ACC112 (cell line): ENCODE data around the gene CC2D1B.
"Not testable (repeated sequence)": the region's sequence is repeated elsewhere in the genome, so short reads cannot be mapped to it uniquely, and the experiment has no call there.

Experiments
- H2AFZ ChIP-seq: fragments of 200-600 bp; sonication (generic); one replicate; pipeline ENCODE4 v1.6.0; 2017; ENCODE audit warnings: antibody characterized with exemption, low read length; ENCODE audit not compliant: unreplicated experiment
- H3K27ac ChIP-seq: fragments of 200-600 bp; sonication (generic); 2 replicates; pipeline ENCODE4 v1.5.1; 2014; ENCODE audit warnings: low read depth, mild to moderate bottlenecking, antibody characterized with exemption, low read length, moderate library complexity
- H3K27me3 ChIP-seq: fragments of 200-600 bp; sonication (generic); 2 replicates; pipeline ENCODE4 v1.6.1; 2014; ENCODE audit warnings: mild to moderate bottlenecking, antibody characterized with exemption, low read length, moderate library complexity, mixed read lengths; ENCODE audit not compliant: insufficient read depth
- H3K36me3 ChIP-seq: fragments of 200-600 bp; sonication (generic); 2 replicates; pipeline ENCODE4 v1.6.1; 2016; ENCODE audit warnings: mild to moderate bottlenecking, antibody characterized with exemption, low read length, moderate library complexity, mixed read lengths; ENCODE audit not compliant: insufficient read depth
- H3K4me1 ChIP-seq: fragments of 200-600 bp; sonication (generic); one replicate; pipeline ENCODE4 v1.6.1; 2016; ENCODE audit warnings: low read length, mixed read lengths; ENCODE audit not compliant: insufficient read depth, unreplicated experiment, control insufficient read depth
- H3K4me3 ChIP-seq: fragments of 200-600 bp; sonication (generic); 2 replicates; pipeline ENCODE4 v1.5.1; 2014; ENCODE audit warnings: mild to moderate bottlenecking, low read depth, low read length
- H3K79me2 ChIP-seq: fragments of 200-600 bp; sonication (generic); one replicate; pipeline ENCODE4 v1.6.0; 2016; ENCODE audit warnings: low read length; ENCODE audit not compliant: control insufficient read depth, unreplicated experiment, insufficient read depth

CC2D1B gene

DNA sequence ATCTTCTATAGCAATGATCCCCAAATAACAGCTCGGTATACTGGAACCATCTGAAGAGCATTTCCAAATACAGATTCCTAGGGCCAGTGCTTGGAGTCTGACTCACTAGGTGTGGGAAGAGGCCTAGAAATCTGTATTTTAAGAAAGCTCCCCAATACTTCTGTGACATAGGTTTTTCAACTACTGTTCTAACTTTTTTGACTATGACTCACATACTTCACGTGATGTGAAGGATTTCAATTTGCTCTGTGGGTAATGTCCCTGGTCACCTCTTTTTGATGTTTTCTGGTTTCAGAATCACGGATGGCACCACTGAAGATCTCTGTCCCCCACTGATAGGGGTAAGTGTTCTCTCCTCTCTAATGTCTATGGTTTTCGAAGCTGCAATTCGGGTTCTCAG lies 27.2 kb upstream of the CC2D1B start:
- no peaks in the 10 kb centered on the region for H3K27me3 ChIP-seq
- no peak overlapping the region for H2AFZ ChIP-seq
- H3K36me3 ChIP-seq, result peaks cover 18% of the 10 kb centered on the region
- no peaks in the 10 kb centered on the region for H3K79me2 ChIP-seq
- H3K4me3 ChIP-seq, result no peak overlapping the region
- no peaks in the 10 kb centered on the region for H3K4me1 ChIP-seq
- no peak overlapping the region for H3K27ac ChIP-seq

DNA sequence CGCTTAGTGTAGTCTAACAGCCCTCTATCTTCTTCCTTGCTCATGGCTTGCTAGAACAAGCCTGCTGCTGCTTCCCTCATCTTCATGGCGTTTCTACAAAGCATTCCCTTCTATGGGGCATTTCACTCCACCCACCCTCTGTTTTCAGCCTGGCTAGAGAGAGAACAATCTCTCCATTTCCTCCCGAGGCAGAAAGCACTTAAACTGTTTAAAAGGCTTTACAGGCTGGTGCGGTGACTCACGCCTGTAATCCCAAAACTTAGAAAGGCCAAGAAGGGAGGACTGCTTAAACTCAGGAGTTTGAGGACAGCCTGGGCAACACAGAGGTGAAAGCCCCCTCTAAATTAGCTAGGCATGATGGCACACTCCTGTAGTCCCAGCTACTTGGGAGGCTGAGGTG lies 20.5 kb upstream of the CC2D1B start:
- peaks cover 17% of the 10 kb centered on the region; the same call in 1 of the 2 replicates for H3K36me3 ChIP-seq
- no peaks in the 10 kb centered on the region for H3K4me1 ChIP-seq
- H3K27me3 ChIP-seq, result no peaks in the 10 kb centered on the region
- H3K27ac ChIP-seq, result no peak overlapping the region
- no peak overlapping the region for H3K4me3 ChIP-seq
- no peak overlapping the region for H2AFZ ChIP-seq
- H3K79me2 ChIP-seq, result no peaks in the 10 kb centered on the region

GRCh38 chr1:52385376-52385775 lies 19.4 kb upstream of the CC2D1B start:
- no peak overlapping the region for H3K27ac ChIP-seq
- no peaks in the 10 kb centered on the region for H3K4me1 ChIP-seq
- no peak overlapping the region for H3K4me3 ChIP-seq
- no peak overlapping the region for H2AFZ ChIP-seq
- peaks cover 17% of the 10 kb centered on the region; the same call in 1 of the 2 replicates for H3K36me3 ChIP-seq
- H3K27me3 ChIP-seq, result no peaks in the 10 kb centered on the region
- H3K79me2 ChIP-seq, result no peaks in the 10 kb centered on the region

- H3K4me1 ChIP-seq, H2AFZ ChIP-seq, H3K27me3 ChIP-seq, H3K4me3 ChIP-seq, H3K27ac ChIP-seq, H3K79me2 ChIP-seq: not testable (repeated sequence)
- peaks cover 12% of the 10 kb centered on the region; the same call in 1 of the 2 replicates for H3K36me3 ChIP-seq
Observed at GRCh38 chr1:52369851-52370250, 3.8 kb upstream of the CC2D1B start.

DNA sequence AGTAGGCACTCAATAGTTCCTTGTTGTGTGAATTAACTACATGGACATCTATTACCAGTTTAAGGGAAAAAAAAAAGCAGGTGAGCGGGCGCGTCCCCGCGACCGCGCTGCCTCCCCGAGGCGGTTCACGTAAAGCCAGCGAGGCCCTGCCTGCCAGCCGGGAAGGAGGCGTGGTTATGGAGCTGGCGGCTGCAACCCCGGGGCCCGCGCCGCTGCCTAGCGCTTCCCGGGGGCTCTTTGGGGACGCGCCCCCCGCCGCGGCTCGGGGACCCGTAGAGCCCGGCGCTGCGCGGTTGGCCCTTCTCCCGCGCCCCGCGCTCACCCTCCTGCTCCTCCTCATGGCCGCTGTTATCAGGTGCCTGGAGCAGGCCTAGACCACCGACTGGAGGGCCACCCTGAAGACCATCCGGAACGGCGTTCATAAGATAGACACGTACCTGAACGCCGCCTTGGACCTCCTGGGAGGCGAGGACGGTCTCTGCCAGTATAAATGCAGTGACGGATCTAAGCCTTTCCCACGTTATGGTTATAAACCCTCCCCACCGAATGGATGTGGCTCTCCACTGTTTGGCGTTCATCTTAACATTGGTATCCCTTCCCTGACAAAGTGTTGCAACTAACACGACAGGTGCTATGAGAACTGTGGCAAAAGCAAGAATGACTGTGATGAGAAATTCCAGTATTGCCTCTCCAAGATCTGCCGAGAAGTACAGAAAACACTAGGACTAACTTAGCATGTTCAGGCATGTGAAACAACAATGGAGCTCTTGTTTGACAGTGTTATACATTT lies 2.6 kb upstream of the CC2D1B start:
- Histone ChIP-seq H3K79me2 (peaks cover 19% of the 10 kb centered on the region), H3K27ac (no peak overlapping the region), H3K27me3 (no peaks in the 10 kb centered on the region), H3K4me1 (peaks cover 15% of the 10 kb centered on the region), H3K4me3 (peak overlapping the region; percentile 58), H3K36me3 (peaks cover 14% of the 10 kb centered on the region; the same call in 1 of the 2 replicates), H2AFZ (peak overlapping the region; percentile 1)

DNA sequence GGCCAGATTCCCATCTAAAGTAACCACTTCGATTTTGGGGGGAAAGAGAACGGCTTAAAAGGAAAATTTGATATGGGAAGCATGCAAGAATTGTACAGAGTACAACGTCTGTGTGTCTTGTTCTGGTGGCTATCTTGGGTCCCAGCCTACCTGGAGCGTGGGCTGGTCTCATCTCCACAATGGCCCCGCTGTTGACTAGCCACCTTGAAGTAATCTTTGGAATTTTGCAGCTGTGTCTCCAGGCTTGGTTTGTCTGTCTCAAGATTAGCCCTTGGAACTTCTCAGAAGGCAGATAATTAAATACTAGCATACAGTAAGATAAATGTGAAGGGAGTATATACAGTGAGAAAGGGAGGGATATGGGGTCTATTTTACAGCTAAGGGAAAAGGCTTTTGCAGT lies 1.3 kb upstream of the CC2D1B start:
- no peak overlapping the region for H3K27ac ChIP-seq
- H3K4me3 ChIP-seq, result no peak overlapping the region
- peaks cover 27% of the 10 kb centered on the region for H3K79me2 ChIP-seq
- H3K4me1 ChIP-seq, result peaks cover 15% of the 10 kb centered on the region
- peaks cover 5% of the 10 kb centered on the region; the same call in 1 of the 2 replicates for H3K36me3 ChIP-seq
- no peaks in the 10 kb centered on the region for H3K27me3 ChIP-seq
- no peak overlapping the region for H2AFZ ChIP-seq

- H3K4me3 ChIP-seq, result peak overlapping the region; percentile 90
- H3K27me3 ChIP-seq, result no peaks in the 10 kb centered on the region
- H3K4me1 ChIP-seq, result peaks cover 15% of the 10 kb centered on the region
- peaks cover 5% of the 10 kb centered on the region; the same call in 1 of the 2 replicates for H3K36me3 ChIP-seq
- H3K27ac ChIP-seq, result no peak overlapping the region
- no peak overlapping the region for H2AFZ ChIP-seq
- H3K79me2 ChIP-seq, result peaks cover 27% of the 10 kb centered on the region
Observed at GRCh38 chr1:52366517-52366827, 467 bp upstream of the CC2D1B start.

DNA sequence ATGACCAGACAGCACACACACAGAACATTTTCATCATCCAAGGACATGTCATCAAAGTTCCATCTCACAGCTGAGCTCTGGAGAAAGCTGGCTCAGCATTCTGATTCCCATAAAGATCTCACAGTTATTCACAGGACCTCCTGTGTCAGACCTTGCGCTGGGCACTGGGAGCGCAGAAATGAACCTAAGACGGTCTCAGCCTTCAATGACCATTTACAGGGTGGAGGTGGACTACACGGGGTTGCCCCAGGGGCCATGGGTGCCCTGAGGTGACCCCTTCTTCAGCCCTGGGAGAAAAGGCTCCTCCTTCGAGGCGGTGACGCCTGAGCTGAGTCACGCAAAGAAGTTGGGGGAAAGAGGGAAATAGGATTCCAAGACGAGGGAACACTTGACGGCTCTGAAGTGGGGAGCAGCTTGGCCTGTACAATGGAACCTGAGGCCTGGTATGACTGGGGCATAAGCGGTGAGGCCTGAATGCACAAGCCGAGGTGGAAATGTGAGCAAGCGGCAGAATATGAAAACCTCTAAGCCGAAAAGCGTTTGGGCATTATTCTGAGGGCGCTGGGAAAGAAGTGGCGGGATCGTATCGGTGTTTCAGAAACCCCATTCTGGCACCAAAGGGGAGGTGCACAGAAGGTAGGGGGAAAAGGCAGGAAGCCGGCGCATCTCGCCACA lies 797 bp downstream of the CC2D1B start:
- Histone ChIP-seq H3K27me3 (no peaks in the 10 kb centered on the region), H3K4me3 (peak overlapping the region; percentile 90), H3K79me2 (peaks cover 27% of the 10 kb centered on the region), H3K36me3 (peaks cover 9% of the 10 kb centered on the region; the same call in 1 of the 2 replicates), H3K4me1 (peaks cover 15% of the 10 kb centered on the region), H3K27ac (peak overlapping the region; percentile 88), H2AFZ (peak overlapping the region; percentile 71)

GRCh38 chr1:52364235-52364839 lies 1.7 kb downstream of the CC2D1B start:
- H3K36me3 ChIP-seq, result peaks cover 14% of the 10 kb centered on the region; the same call in 1 of the 2 replicates
- H3K27ac ChIP-seq, result peak overlapping the region; percentile 88
- H3K4me1 ChIP-seq, result peaks cover 15% of the 10 kb centered on the region
- H3K27me3 ChIP-seq, result no peaks in the 10 kb centered on the region
- H3K4me3 ChIP-seq, result peak overlapping the region; percentile 90
- H3K79me2 ChIP-seq, result peaks cover 27% of the 10 kb centered on the region
- no peak overlapping the region for H2AFZ ChIP-seq

- H3K4me3 ChIP-seq, result no peak overlapping the region
- no peaks in the 10 kb centered on the region for H3K27me3 ChIP-seq
- H3K79me2 ChIP-seq, result peaks cover 27% of the 10 kb centered on the region
- H3K4me1 ChIP-seq, result peaks cover 15% of the 10 kb centered on the region
- H3K27ac ChIP-seq, result no peak overlapping the region
- H2AFZ ChIP-seq, result no peak overlapping the region
- peaks cover 32% of the 10 kb centered on the region; the same call in 1 of the 2 replicates for H3K36me3 ChIP-seq
Observed at GRCh38 chr1:52360595-52360968, 5.4 kb downstream of the CC2D1B start.
